K562 (cell line): Measurements from ENCODE around the gene EPB41L1. TPM values are rescaled to one million over a fixed set of nuclear protein-coding genes. Genes with fewer than 3 reads are reported as not detected.

ENCODE experiments used
- ATAC-seq: fragments of 200-7000 bp; cut with Tn5 transposase; 3 replicates; pipeline ENCODE4 v1.9.1; 2020; ENCODE audit warnings: moderate library complexity
- BruUV-seq: library from RNA; stranded (reverse); fragments of 400-500 nt; replicated peaks from 2 replicates; lab custom pipeline; 2021; lab: Mats Ljungman, UMichigan
- CTCF ChIA-PET: fragments of 300-600 bp; formaldehyde crosslinking; extraction: SDS; loops from one replicate; lab custom pipeline; 2021; ENCODE audit warnings: low intra/inter-chr PET ratio; lab: Yijun Ruan, JAX
- POLR2A ChIA-PET: fragments of 300-600, 350-650 bp; sonication (Branson Sonifier 250); formaldehyde crosslinking; extraction: SDS; loops from one replicate; lab custom pipeline; 2021; ENCODE audit warnings: antibody characterized with exemption, inconsistent platforms; lab: Yijun Ruan, JAX
- DNase-seq, 4 experiments: peaks; one replicate each; pipeline versions ENCODE4 v3.0.0 to v3.0.0-alpha.2; 2011 to 2018; ENCODE audit warnings: low spot score in 3 of 4, mixed read lengths in 3 of 4; ENCODE audit errors: extremely low read depth in 1 of 4
- FAIRE-seq: peaks from 2 replicates; lab custom pipeline; 2011; peaks lifted over from hg19 to GRCh38; lab: Jason Lieb, UNC
- H2AFZ ChIP-seq: 2 replicates; pipeline ENCODE4 v1.6.0; 2011; ENCODE audit warnings: low read depth, low read length, control low read depth, inconsistent platforms
- H3K27ac ChIP-seq: fragments of 200-600 bp; 3 replicates; pipeline ENCODE4 v1.8.0; 2011; ENCODE audit warnings: low read depth, mild to moderate bottlenecking, control low read depth, inconsistent platforms, low read length, moderate library complexity, mixed read lengths; ENCODE audit errors: extremely low read depth
- H3K27me3 ChIP-seq, 2 experiments: fragments of 300-600 bp in 1 of 2; 2 replicates in 1 of 2; 3 replicates in 1 of 2; pipeline versions ENCODE4 v1.6.0 to v1.8.0; 2011; ENCODE audit warnings: inconsistent platforms in 2 of 2, low read length in 2 of 2, mild to moderate bottlenecking in 1 of 2, mixed read lengths in 1 of 2, moderate library complexity in 1 of 2; ENCODE audit not compliant: control insufficient read depth in 2 of 2, insufficient read depth in 2 of 2
- H3K36me3 ChIP-seq: fragments of 300-600 bp; 3 replicates; pipeline ENCODE4 v1.8.0; 2011; ENCODE audit warnings: mild to moderate bottlenecking, low read length, inconsistent platforms; ENCODE audit not compliant: control insufficient read depth, insufficient read depth
- H3K4me1 ChIP-seq, 2 experiments: fragments of 200-600 bp in 1 of 2; replicated peaks in 1 of 2; 2 replicates in 1 of 2; 3 replicates in 1 of 2; pipeline versions ENCODE4 v1.5.1 to v1.8.0; 2011; ENCODE audit warnings: inconsistent platforms in 2 of 2, low read length in 2 of 2, mild to moderate bottlenecking in 1 of 2, mixed read lengths in 1 of 2, moderate library complexity in 1 of 2; ENCODE audit not compliant: control insufficient read depth in 2 of 2, insufficient read depth in 2 of 2
- H3K4me2 ChIP-seq: 2 replicates; pipeline ENCODE4 v1.6.1; 2011; ENCODE audit warnings: low read length, control low read depth, inconsistent platforms, mixed read lengths; ENCODE audit not compliant: insufficient read depth
- H3K4me3 ChIP-seq: fragments of 200-600 bp; sonication (generic), shearing (Covaris generic); 2 replicates; pipeline ENCODE4 v1.5.1; 2016; ENCODE audit warnings: control low read depth, inconsistent platforms
- H3K79me2 ChIP-seq: fragments of 200-600 bp; 3 replicates; pipeline ENCODE4 v1.8.0; 2011; ENCODE audit warnings: low read length, inconsistent platforms; ENCODE audit not compliant: control insufficient read depth, insufficient read depth
- H3K9ac ChIP-seq, 2 experiments: 2 replicates each; pipeline versions ENCODE4 v1.6.0 to v1.6.1; 2011; ENCODE audit warnings: low read depth in 2 of 2, low read length in 2 of 2, control low read depth in 1 of 2, inconsistent platforms in 1 of 2, mild to moderate bottlenecking in 1 of 2, mixed read lengths in 1 of 2; ENCODE audit not compliant: insufficient read depth in 1 of 2
- H3K9me1 ChIP-seq: one replicate; pipeline ENCODE4 v1.6.0; 2011; ENCODE audit warnings: inconsistent platforms, mild to moderate bottlenecking, low read length, moderate library complexity; ENCODE audit not compliant: control insufficient read depth, insufficient read depth
- H3K9me3 ChIP-seq: replicated peaks from 2 replicates; pipeline ENCODE4 v1.5.1; 2011; ENCODE audit warnings: low read depth, low read length, inconsistent platforms; ENCODE audit not compliant: control insufficient read depth, insufficient read depth
- H4K20me1 ChIP-seq: replicated peaks from 2 replicates; pipeline ENCODE4 v1.6.1; 2011; ENCODE audit warnings: low read length, inconsistent platforms, mixed read lengths; ENCODE audit not compliant: control insufficient read depth, insufficient read depth
- CC2D1A ChIP-seq: fragments of 450-650 bp; IDR thresholded peaks from 2 replicates; pipeline ENCODE4 v1.6.1; 2017; ENCODE audit warnings: mild to moderate bottlenecking
- ERF ChIP-seq: fragments of 450-650 bp; formaldehyde crosslinking; IDR thresholded peaks from 2 replicates; pipeline ENCODE4 v1.4.0; 2020; ENCODE audit warnings: mild to moderate bottlenecking, mixed read lengths
- ETS2 ChIP-seq: IDR thresholded peaks from 2 replicates; pipeline ENCODE4 v1.6.1; 2016; ENCODE audit warnings: borderline replicate concordance, missing genetic modification characterization, mild to moderate bottlenecking, moderate library complexity, missing compliant biosample characterization; ENCODE audit not compliant: poor library complexity, severe bottlenecking
- FOXJ3 ChIP-seq: sonication (generic); formaldehyde crosslinking; IDR thresholded peaks from 2 replicates; pipeline ENCODE4 v1.4.0; 2020; ENCODE audit warnings: mild to moderate bottlenecking, missing genetic modification reagents
- GTF2E2 ChIP-seq: fragments of 200-800 bp; sonication (Bioruptor generic); IDR thresholded peaks from 2 replicates; pipeline ENCODE4 v1.6.1; 2016; ENCODE audit warnings: missing genetic modification characterization, missing compliant biosample characterization
- MIER1 ChIP-seq: fragments of 450-650 bp; IDR thresholded peaks from 2 replicates; pipeline ENCODE4 v1.6.1; 2016; ENCODE audit warnings: antibody characterized with exemption, mild to moderate bottlenecking, low read depth
- NBN ChIP-seq: fragments of 450-650 bp; IDR thresholded peaks from 2 replicates; pipeline ENCODE4 v1.6.1; 2016; ENCODE audit warnings: low read depth, mild to moderate bottlenecking
- NCOR1 ChIP-seq: fragments of 450-650 bp; IDR thresholded peaks from 2 replicates; pipeline ENCODE4 v1.6.1; 2016; ENCODE audit warnings: mild to moderate bottlenecking, moderate library complexity
- POLR2B ChIP-seq: fragments of 450-650 bp; IDR thresholded peaks from 2 replicates; pipeline ENCODE4 v1.6.1; 2018; ENCODE audit warnings: low read depth; ENCODE audit not compliant: partially characterized antibody
- SMAD2 ChIP-seq: fragments of 150-350 bp; IDR thresholded peaks from 2 replicates; pipeline ENCODE4 v1.6.1; 2014; ENCODE audit warnings: low read depth, mild to moderate bottlenecking, low read length
- TAL1 ChIP-seq: fragments of 450-650 bp; IDR thresholded peaks from 2 replicates; pipeline ENCODE4 v1.6.1; 2016; ENCODE audit warnings: mild to moderate bottlenecking
- ZNF175 ChIP-seq: fragments of 200-800 bp; sonication (Bioruptor generic); IDR thresholded peaks from 2 replicates; pipeline ENCODE4 v1.6.1; 2016; ENCODE audit warnings: low read depth, mild to moderate bottlenecking, missing genetic modification characterization, missing compliant biosample characterization
- ZNF253 ChIP-seq: fragments of 250-450 bp; sonication (Bioruptor Pico); conservative IDR thresholded peaks from 2 replicates; pipeline ENCODE4 v1.6.1; 2021; ENCODE audit warnings: mild to moderate bottlenecking
- ZNF263 ChIP-seq: sonication (generic); formaldehyde crosslinking; IDR thresholded peaks from 2 replicates; pipeline ENCODE4 v1.8.0; 2022; ENCODE audit warnings: mild to moderate bottlenecking, missing genetic modification reagents, borderline replicate concordance
- WGBS: fragments of 100-300 bp; shearing (Covaris generic); methylation state at CpG from one replicate; pipeline ENCODE4 v1.1.6; 2016; ENCODE audit warnings: low coverage, mixed read lengths; ENCODE audit not compliant: insufficient coverage; ENCODE audit errors: missing lambda C conversion rate; 5-methylcytosine and 5-hydroxymethylcytosine counted together
- in situ Hi-C: fragments of 300-500 bp; cut with MboI; formaldehyde crosslinking; loops from 4 replicates; pipeline ENCODE4 v1.15.0; 2018; ENCODE audit warnings: inconsistent platforms, mixed read lengths
- intact Hi-C: fragments of 100-400 bp; cut with micrococcal nuclease; formaldehyde crosslinking; loops from 2 replicates; pipeline ENCODE4 v1.14.2; 2022
- polyA plus RNA-seq, 8 experiments: library from polyadenylated mRNA; depleted of rRNA in 4 of 8; stranded (reverse) in 5 of 8; unstranded in 3 of 8; fragments of >200 nt; fragmentation: Nextera tagmentation in 2 of 8; fragmentation: Illumina TruSeq in 1 of 8; extraction: Ambion mirVana in 2 of 8; extraction: Trizol in 1 of 8; gene quantifications; 2 replicates each; pipeline versions ENCODE4 v1.2.1 to v1.2.3, GENCODE V29; 2011 to 2014; ENCODE audit warnings: inconsistent platforms in 1 of 8, missing spikeins in 1 of 8
- total RNA-seq, 7 experiments: library from RNA; depleted of rRNA in 6 of 7; stranded (reverse); fragments of >200 nt in 6 of 7; fragmentation: Illumina TruSeq in 2 of 7; extraction: Trizol in 2 of 7; gene quantifications; 2 replicates each; pipeline versions ENCODE4 v1.2.1 to v1.2.3, GENCODE V29; 2011 to 2021; ENCODE audit warnings: low replicate concordance in 1 of 7
- TF ChIP-seq, protein P1 (sequence below): sonication (generic); formaldehyde crosslinking; IDR thresholded peaks from 2 replicates; pipeline ENCODE4 v1.8.1; 2023; ENCODE audit warnings: mild to moderate bottlenecking, missing genetic modification reagents
- TF ChIP-seq, protein P2 (sequence below): fragments of 250-450 bp; sonication (Bioruptor Pico); IDR thresholded peaks from 2 replicates; pipeline ENCODE4 v1.5.0; 2021; ENCODE audit warnings: mild to moderate bottlenecking, moderate library complexity
- TF ChIP-seq, protein P3 (sequence below): sonication (generic); formaldehyde crosslinking; IDR thresholded peaks from 2 replicates; pipeline ENCODE4 v1.8.1; 2023; ENCODE audit warnings: mild to moderate bottlenecking, missing genetic modification reagents, moderate library complexity

EPB41L1 gene
- total and polyA plus RNA-seq, 9 of the 15 experiments (the other 6 are each of a cell fraction or from before 2014, with no cell fraction given): 0.11 to 4.3 (median 1.3) TPM

DNA sequence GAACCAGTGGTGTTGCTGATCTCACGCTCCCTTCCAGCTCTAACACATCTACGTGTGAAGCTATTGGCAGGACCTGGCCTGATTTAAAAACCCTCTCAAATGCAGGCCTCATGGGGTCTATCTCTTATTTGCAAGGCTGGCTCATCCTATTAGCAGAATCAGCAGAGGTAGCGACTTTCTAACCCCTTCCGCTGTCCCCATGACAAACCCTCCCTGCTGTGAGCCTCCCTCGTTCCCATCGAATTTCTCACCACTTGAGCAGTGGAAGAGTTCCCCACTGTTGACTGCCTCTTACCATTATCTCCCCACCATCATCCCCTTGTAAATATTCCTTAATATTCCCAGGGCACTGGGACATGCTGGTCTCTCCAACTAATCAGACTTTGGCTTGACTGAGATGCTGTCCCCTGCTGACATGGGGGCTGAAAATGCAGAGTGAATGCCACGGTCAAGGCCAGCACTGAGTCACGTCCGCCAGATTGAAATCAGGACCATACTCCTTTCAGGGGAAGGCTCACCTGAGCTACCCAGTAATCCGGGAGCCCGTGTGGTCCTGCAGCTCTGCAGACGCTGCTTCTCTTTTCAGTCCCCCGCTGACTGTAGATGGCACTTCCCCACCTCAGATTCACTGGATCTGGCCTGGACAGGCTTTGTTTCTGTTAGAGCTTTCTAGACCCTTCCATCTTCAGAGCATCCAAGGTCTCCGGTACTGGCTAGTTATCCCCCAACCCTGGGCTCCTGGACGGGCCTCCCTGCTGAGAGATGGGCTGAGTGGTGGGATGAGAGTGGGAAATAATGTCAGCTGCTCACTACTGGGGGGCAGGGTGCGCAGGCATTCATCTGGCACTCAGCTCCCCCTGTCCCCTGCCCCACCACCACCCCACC lies 104.9 kb downstream of the EPB41L1 start:
- BruUV-seq: no TSS peak
- Histone ChIP-seq H3K4me2 (no peak overlapping the region), H3K27ac (no peak overlapping the region), H3K36me3 (peaks cover 19% of the 10 kb centered on the region; the same call in 1 of the 3 replicates), H3K4me3 (no peak overlapping the region), H2AFZ (no peak overlapping the region), H3K79me2 (no peaks in the 10 kb centered on the region), H3K9ac (no peak overlapping the region), H3K4me1 (no peaks in the 10 kb centered on the region; a peak in 1 of 5 replicates), H3K9me3 (no peaks in the 10 kb centered on the region), H3K9me1 (no peaks in the 10 kb centered on the region), H4K20me1 (0 out of 2 replicates have a peak, but pooled peaks cover 4% of the 10 kb centered on the region), H3K27me3 (peaks cover 9 to 32% of the 10 kb centered on the region in 2 experiments; a peak in 3 of 5 replicates)
- FAIRE-seq (no peak), ATAC-seq (no peak), DNase-seq (no peak)
- WGBS: 26% methylated on average over 15 of the region's 16 CpGs
- in situ Hi-C loops: no loop called here
- CTCF ChIA-PET: no interaction called here
- POLR2A ChIA-PET: interaction anchor here (1.0 kb wide), 1 partner anchor 13 kb away, joined by 3 read pairs; no protein-coding TSS in a partner anchor
- intact Hi-C loops: no loop called here
- no peak for TF ChIP-seq FOXJ3
- TF ChIP-seq, protein P1, sequence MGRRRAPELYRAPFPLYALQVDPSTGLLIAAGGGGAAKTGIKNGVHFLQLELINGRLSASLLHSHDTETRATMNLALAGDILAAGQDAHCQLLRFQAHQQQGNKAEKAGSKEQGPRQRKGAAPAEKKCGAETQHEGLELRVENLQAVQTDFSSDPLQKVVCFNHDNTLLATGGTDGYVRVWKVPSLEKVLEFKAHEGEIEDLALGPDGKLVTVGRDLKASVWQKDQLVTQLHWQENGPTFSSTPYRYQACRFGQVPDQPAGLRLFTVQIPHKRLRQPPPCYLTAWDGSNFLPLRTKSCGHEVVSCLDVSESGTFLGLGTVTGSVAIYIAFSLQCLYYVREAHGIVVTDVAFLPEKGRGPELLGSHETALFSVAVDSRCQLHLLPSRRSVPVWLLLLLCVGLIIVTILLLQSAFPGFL (CRISPR knock-in tag): no peak
- no peak for TF ChIP-seq NBN
- no peak for TF ChIP-seq NCOR1
- no peak for TF ChIP-seq ZNF263 (CRISPR knock-in tag)
- no peak for TF ChIP-seq MIER1
- no peak for TF ChIP-seq GTF2E2 (tag)
- no peak for TF ChIP-seq ZNF175 (CRISPR knock-in tag)
- no peak for TF ChIP-seq POLR2B
- no peak for TF ChIP-seq ETS2 (tag)
- no peak for TF ChIP-seq CC2D1A
- no peak for TF ChIP-seq ZNF253
- TF ChIP-seq SMAD2: no peak
- TF ChIP-seq, protein P2, sequence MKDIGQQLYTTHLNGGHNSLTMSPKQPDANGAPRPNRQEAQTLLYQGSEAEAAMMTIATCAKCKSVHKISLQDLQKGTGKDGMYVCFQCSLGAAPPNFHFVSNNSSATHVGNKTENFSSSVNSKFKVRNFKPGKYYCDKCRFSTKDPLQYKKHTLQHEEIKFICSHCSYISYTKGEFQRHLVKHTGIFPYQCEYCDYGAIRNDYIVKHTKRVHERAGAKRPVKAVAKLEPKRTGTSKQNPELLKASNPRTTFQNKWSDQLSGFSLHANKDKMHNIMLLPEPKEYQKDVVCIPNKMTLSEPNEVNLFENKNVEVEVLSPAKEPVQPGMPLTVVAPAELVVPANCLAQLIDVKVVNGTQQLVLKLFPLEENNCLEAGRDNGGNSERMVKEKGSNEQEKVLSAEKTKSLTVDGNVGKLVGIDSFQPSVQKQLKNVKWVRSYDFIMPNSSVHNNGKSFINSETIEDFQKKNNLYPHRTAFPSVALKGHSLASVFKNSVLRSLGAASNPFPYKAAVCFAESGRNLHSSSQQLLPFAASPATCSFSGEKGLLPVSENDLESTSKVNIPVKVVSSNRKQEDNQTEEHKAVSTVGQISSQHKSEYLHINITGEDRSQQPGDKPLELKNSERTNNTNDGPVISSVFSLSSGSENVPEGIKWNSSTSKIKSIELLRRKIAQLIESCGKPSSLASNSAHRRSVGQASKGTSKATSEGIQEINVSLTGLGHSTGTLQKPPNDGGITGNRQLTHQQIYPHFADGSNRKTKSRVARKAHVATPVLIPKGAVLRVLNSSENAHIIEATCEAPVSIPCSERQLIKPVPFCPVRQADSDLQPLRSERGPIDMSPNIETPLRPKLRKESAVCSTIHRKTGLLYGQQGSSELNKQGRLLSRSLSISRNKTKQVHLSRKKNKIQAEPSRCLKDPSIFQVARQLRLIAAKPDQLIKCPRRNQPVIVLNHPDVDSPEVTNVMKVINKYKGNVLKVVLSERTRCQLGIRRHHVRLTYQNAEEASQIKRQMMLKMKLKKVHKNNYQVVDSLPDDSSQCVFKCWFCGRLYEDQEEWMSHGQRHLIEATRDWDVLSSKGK: no peak
- TF ChIP-seq ERF (CRISPR knock-in tag): no peak
- TF ChIP-seq TAL1: no peak
- TF ChIP-seq, protein P3, sequence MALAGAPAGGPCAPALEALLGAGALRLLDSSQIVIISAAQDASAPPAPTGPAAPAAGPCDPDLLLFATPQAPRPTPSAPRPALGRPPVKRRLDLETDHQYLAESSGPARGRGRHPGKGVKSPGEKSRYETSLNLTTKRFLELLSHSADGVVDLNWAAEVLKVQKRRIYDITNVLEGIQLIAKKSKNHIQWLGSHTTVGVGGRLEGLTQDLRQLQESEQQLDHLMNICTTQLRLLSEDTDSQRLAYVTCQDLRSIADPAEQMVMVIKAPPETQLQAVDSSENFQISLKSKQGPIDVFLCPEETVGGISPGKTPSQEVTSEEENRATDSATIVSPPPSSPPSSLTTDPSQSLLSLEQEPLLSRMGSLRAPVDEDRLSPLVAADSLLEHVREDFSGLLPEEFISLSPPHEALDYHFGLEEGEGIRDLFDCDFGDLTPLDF (CRISPR knock-in tag): no peak
